ENCODE results near the gene ITGB8. TPM values are rescaled to one million over a fixed set of nuclear protein-coding genes. Genes with fewer than 3 reads are reported as not detected.

ITGB8 gene
- total RNA-seq, 1 experiment from 2014 or later = 2.4 TPM

DNA sequence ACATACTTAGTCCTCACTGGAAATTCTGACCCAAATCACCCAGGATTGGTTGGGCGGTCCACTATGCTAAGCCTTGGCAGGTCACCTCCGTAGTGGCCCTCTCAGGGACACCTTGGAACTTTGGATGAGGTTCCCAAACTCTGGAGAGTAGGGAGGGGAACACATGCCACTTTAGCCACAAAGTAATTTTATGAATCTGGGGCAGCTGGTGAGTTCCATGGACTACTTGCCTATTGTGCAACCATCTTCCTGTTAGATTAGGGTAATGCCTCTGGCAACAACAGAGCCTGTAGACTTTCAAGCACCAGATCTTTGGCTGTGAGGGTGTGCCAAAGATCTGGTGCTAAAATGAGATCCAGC lies 77.7 kb downstream of the ITGB8 start (continued):
- TF ChIP-seq, protein P1, sequence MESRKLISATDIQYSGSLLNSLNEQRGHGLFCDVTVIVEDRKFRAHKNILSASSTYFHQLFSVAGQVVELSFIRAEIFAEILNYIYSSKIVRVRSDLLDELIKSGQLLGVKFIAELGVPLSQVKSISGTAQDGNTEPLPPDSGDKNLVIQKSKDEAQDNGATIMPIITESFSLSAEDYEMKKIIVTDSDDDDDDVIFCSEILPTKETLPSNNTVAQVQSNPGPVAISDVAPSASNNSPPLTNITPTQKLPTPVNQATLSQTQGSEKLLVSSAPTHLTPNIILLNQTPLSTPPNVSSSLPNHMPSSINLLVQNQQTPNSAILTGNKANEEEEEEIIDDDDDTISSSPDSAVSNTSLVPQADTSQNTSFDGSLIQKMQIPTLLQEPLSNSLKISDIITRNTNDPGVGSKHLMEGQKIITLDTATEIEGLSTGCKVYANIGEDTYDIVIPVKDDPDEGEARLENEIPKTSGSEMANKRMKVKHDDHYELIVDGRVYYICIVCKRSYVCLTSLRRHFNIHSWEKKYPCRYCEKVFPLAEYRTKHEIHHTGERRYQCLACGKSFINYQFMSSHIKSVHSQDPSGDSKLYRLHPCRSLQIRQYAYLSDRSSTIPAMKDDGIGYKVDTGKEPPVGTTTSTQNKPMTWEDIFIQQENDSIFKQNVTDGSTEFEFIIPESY (IDR thresholded peaks at IDR 0.05; ENCODE audit: extremely low read depth, insufficient replicate concordance, low read length) = no peak
- TF ChIP-seq FOSL1 (IDR thresholded peaks at IDR 0.05; ENCODE audit: low read depth) (no peak), POLR2A (IDR thresholded peaks at IDR 0.05; ENCODE audit: borderline replicate concordance, extremely low read depth, insufficient read depth, insufficient read length) (no peak)

DNA sequence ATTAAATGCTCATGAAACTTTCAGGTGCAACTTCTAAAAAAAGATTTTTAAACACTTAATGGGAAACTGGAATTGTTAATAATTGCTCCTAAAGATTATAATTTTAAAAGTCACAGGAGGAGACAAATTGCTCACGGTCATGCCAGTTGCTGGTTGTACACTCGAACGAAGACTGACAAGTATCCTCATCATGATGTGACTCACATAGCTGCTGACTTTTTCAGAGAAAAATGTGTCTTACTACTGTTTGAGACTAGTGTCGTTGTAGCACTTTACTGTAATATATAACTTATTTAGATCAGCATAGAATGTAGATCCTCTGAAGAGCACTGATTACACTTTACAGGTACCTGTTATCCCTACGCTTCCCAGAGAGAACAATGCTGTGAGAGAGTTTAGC lies 79.3 kb downstream of the ITGB8 start:
- no TSS peak for BruUV-seq (replicated peaks)
- H3K36me3 ChIP-seq (ENCODE audit: control insufficient read depth in 1 of 2, insufficient read depth in 2 of 2, low read length in 2 of 2) = no peaks in the 10 kb centered on the region

More for the DNA sequence above, 79.3 kb downstream of the ITGB8 start:
- H3K9ac ChIP-seq (ENCODE audit: low read length) = no peak overlapping the region
- no peak overlapping the region for H3K4me3 ChIP-seq (replicated peaks in 1 of 2; ENCODE audit: low read depth in 1 of 2, low read length in 2 of 2)
- TF ChIP-seq, protein P2, sequence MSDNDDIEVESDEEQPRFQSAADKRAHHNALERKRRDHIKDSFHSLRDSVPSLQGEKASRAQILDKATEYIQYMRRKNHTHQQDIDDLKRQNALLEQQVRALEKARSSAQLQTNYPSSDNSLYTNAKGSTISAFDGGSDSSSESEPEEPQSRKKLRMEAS (IDR thresholded peaks at IDR 0.05) = no peak
- no peak for TF ChIP-seq POLR2A (IDR thresholded peaks at IDR 0.05; ENCODE audit: borderline replicate concordance, extremely low read depth, insufficient read depth, insufficient read length)
- no peak for TF ChIP-seq RAD21 (IDR thresholded peaks at IDR 0.05; ENCODE audit: low read depth)
- TF ChIP-seq EZH2 (IDR thresholded peaks at IDR 0.05) = no peak
- TF ChIP-seq EGR1 (IDR thresholded peaks at IDR 0.05; ENCODE audit: low read depth) = no peak
- TF ChIP-seq CEBPB (IDR thresholded peaks at IDR 0.05; ENCODE audit: low read depth) = no peak
- TF ChIP-seq, protein P3, sequence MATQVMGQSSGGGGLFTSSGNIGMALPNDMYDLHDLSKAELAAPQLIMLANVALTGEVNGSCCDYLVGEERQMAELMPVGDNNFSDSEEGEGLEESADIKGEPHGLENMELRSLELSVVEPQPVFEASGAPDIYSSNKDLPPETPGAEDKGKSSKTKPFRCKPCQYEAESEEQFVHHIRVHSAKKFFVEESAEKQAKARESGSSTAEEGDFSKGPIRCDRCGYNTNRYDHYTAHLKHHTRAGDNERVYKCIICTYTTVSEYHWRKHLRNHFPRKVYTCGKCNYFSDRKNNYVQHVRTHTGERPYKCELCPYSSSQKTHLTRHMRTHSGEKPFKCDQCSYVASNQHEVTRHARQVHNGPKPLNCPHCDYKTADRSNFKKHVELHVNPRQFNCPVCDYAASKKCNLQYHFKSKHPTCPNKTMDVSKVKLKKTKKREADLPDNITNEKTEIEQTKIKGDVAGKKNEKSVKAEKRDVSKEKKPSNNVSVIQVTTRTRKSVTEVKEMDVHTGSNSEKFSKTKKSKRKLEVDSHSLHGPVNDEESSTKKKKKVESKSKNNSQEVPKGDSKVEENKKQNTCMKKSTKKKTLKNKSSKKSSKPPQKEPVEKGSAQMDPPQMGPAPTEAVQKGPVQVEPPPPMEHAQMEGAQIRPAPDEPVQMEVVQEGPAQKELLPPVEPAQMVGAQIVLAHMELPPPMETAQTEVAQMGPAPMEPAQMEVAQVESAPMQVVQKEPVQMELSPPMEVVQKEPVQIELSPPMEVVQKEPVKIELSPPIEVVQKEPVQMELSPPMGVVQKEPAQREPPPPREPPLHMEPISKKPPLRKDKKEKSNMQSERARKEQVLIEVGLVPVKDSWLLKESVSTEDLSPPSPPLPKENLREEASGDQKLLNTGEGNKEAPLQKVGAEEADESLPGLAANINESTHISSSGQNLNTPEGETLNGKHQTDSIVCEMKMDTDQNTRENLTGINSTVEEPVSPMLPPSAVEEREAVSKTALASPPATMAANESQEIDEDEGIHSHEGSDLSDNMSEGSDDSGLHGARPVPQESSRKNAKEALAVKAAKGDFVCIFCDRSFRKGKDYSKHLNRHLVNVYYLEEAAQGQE (IDR thresholded peaks at IDR 0.05; ENCODE audit: low read depth) = no peak
- TF ChIP-seq SIN3A (IDR thresholded peaks at IDR 0.05; ENCODE audit: low read depth) = no peak
- TF ChIP-seq CBX3 (IDR thresholded peaks at IDR 0.05; ENCODE audit: low read depth) = no peak
- TF ChIP-seq ELF1 (IDR thresholded peaks at IDR 0.05; ENCODE audit: borderline replicate concordance, low read depth) = no peak
- no peak for TF ChIP-seq JUND (IDR thresholded peaks at IDR 0.05)
- TF ChIP-seq FOSL1 (IDR thresholded peaks at IDR 0.05; ENCODE audit: low read depth) = no peak
- no peaks in the 10 kb centered on the region for H3K79me2 ChIP-seq (ENCODE audit: insufficient read depth, low read length)
- POLR2A ChIA-PET = no interaction called here
- ATAC-seq (no peak), DNase-seq (ENCODE audit: low read depth, low spot score) (no peak)
- H3K9me3 ChIP-seq (ENCODE audit: control insufficient read depth in 1 of 2, insufficient read depth in 1 of 2, low read depth in 1 of 2, low read length in 2 of 2) = no peaks in the 10 kb centered on the region
- H2AFZ ChIP-seq (ENCODE audit: low read depth, low read length, poor library complexity, severe bottlenecking) = no peak overlapping the region
- no peak overlapping the region for H3K27ac ChIP-seq (ENCODE audit: low read depth, low read length)
- no peaks in the 10 kb centered on the region for H3K27me3 ChIP-seq (ENCODE audit: insufficient read depth, low read length)
- no peaks in the 10 kb centered on the region for H4K20me1 ChIP-seq (ENCODE audit: insufficient read depth)
- RAD21 ChIA-PET (ENCODE audit: low non-redundant PET in 1 of 2, low total read pairs in 2 of 2, uncharacterized antibody in 2 of 2, unreplicated experiment in 2 of 2) = interaction anchor here in 1 of 2 experiments (0.5 kb wide), 1 partner anchor 35 kb away, joined by 3 read pairs; no protein-coding TSS in a partner anchor
- H3K4me2 ChIP-seq (ENCODE audit: low read length) = no peak overlapping the region
- no peaks in the 10 kb centered on the region for H3K9me2 ChIP-seq (ENCODE audit: insufficient read depth)
- CTCF ChIA-PET = no interaction called here
- no peaks in the 10 kb centered on the region; a peak in 1 of 4 replicates for H3K4me1 ChIP-seq (ENCODE audit: control insufficient read depth in 1 of 2, insufficient read depth in 2 of 2, low read length in 2 of 2)
- intact Hi-C loops (cut with micrococcal nuclease) = no loop called here
